GM23338 (cell line): ENCODE data around the gene GPC5.

Experiments
- CTCF ChIP-seq, 2 experiments: fragments of 200-600 bp in 1 of 2; sonication (generic) in 1 of 2; conservative IDR thresholded peaks; 2 replicates each; pipeline versions ENCODE4 v1.5.1 to v1.6.1; 2016 to 2017; ENCODE audit warnings: antibody characterized with exemption in 2 of 2, low read depth in 2 of 2, mild to moderate bottlenecking in 2 of 2, moderate library complexity in 1 of 2
- ETS1 ChIP-seq: IDR thresholded peaks from 2 replicates; pipeline ENCODE4 v1.6.1; 2016; ENCODE audit warnings: antibody characterized with exemption
- EZH2 ChIP-seq: fragments of 200-600 bp; sonication (generic); IDR thresholded peaks from one replicate; pipeline ENCODE4 v1.8.0; 2017; ENCODE audit warnings: antibody characterized with exemption, mild to moderate bottlenecking, low read depth; ENCODE audit not compliant: unreplicated experiment
- EZH2phosphoT487 ChIP-seq: fragments of 200-600 bp; sonication (generic); IDR thresholded peaks from one replicate; pipeline ENCODE4 v1.8.1; 2018; ENCODE audit warnings: antibody characterized with exemption; ENCODE audit not compliant: unreplicated experiment
- JUNB ChIP-seq: IDR thresholded peaks from one replicate; pipeline ENCODE4 v1.6.1; 2016; ENCODE audit warnings: antibody characterized with exemption; ENCODE audit not compliant: unreplicated experiment
- NANOG ChIP-seq: IDR thresholded peaks from 2 replicates; pipeline ENCODE4 v1.6.1; 2016; ENCODE audit warnings: antibody characterized with exemption, borderline replicate concordance
- POLR2AphosphoS5 ChIP-seq: IDR thresholded peaks from 2 replicates; pipeline ENCODE4 v1.6.1; 2016; ENCODE audit warnings: antibody characterized with exemption, low read depth
- REST ChIP-seq: IDR thresholded peaks from one replicate; pipeline ENCODE4 v1.6.1; 2018; ENCODE audit warnings: antibody characterized with exemption; ENCODE audit not compliant: unreplicated experiment
- STAT1 ChIP-seq: IDR thresholded peaks from one replicate; pipeline ENCODE4 v1.6.1; 2016; ENCODE audit warnings: antibody characterized with exemption; ENCODE audit not compliant: unreplicated experiment

- TF ChIP-seq CTCF (conservative IDR thresholded peaks at IDR 0.05; ENCODE audit: low read depth in 2 of 2) (no peak), EZH2 (no peak), EZH2phosphoT487 (no peak), POLR2AphosphoS5 (no peak), REST (no peak), STAT1 (no peak), ETS1 (no peak), NANOG (no peak), JUNB (no peak)
Measured at GRCh38 chr13:91988331-91988730, 589.9 kb downstream of the GPC5 start.
